Endodermal cell (in vitro differentiated cells): ENCODE results near the gene FBN2. TPM values are rescaled to one million over a fixed set of nuclear protein-coding genes. Genes with fewer than 3 reads are reported as not detected.

Experiments used
- DNase-seq: peaks from one replicate; pipeline ENCODE4 v3.0.0-alpha.2; 2017
- H3K27ac ChIP-seq: 2 replicates; pipeline ENCODE4 v1.5.1; 2013; ENCODE audit warnings: mild to moderate bottlenecking, low read depth, low read length, moderate library complexity
- H3K27me3 ChIP-seq: 2 replicates; pipeline ENCODE4 v1.6.1; 2013; ENCODE audit warnings: mild to moderate bottlenecking, low read length, moderate library complexity; ENCODE audit not compliant: insufficient read depth, control insufficient read depth, poor library complexity, severe bottlenecking
- H3K36me3 ChIP-seq: 2 replicates; pipeline ENCODE4 v1.7.0; 2013; ENCODE audit warnings: mild to moderate bottlenecking, low read length, moderate library complexity; ENCODE audit not compliant: control insufficient read depth, insufficient read depth
- H3K4me1 ChIP-seq: one replicate; pipeline ENCODE4 v1.7.0; 2013; ENCODE audit warnings: low read length; ENCODE audit not compliant: control insufficient read depth, insufficient read depth
- H3K4me3 ChIP-seq: 2 replicates; pipeline ENCODE4 v1.5.1; 2013; ENCODE audit warnings: mild to moderate bottlenecking, low read length, moderate library complexity
- H3K9ac ChIP-seq: 2 replicates; pipeline ENCODE4 v1.6.1; 2013; ENCODE audit warnings: mild to moderate bottlenecking, low read length, moderate library complexity; ENCODE audit not compliant: poor library complexity, severe bottlenecking; ENCODE audit errors: extremely low read depth
- H3K9me3 ChIP-seq: 2 replicates; pipeline ENCODE4 v1.6.1; 2013; ENCODE audit warnings: mild to moderate bottlenecking, low read length, moderate library complexity; ENCODE audit not compliant: control insufficient read depth
- H3K27ac Mint-ChIP-seq: 2 replicates; pipeline ENCODE4 v1.8.0; 2020; ENCODE audit warnings: mixed read lengths
- H3K27me3 Mint-ChIP-seq: 2 replicates; pipeline ENCODE4 v1.8.0; 2021; ENCODE audit warnings: mild to moderate bottlenecking, mixed read lengths; ENCODE audit not compliant: insufficient read depth
- H3K36me3 Mint-ChIP-seq: 2 replicates; pipeline ENCODE4 v1.8.0; 2020; ENCODE audit warnings: low read depth, mixed read lengths
- H3K4me1 Mint-ChIP-seq: 2 replicates; pipeline ENCODE4 v1.8.0; 2020; ENCODE audit warnings: mixed read lengths
- H3K4me3 Mint-ChIP-seq: 2 replicates; pipeline ENCODE4 v1.8.0; 2020; ENCODE audit warnings: mild to moderate bottlenecking, moderate library complexity, mixed read lengths
- H3K9me3 Mint-ChIP-seq: 2 replicates; pipeline ENCODE4 v1.8.0; 2020; ENCODE audit warnings: mild to moderate bottlenecking, mixed read lengths
- CTCF ChIP-seq: fragments of 200-600 bp; sonication (generic); conservative IDR thresholded peaks from 2 replicates; pipeline ENCODE4 v1.5.0; 2021; ENCODE audit warnings: antibody characterized with exemption, mild to moderate bottlenecking
- WGBS, 2 experiments: methylation state at CpG; one replicate each; pipeline versions ENCODE4 v1.1.5 to v1.1.7; 2013; ENCODE audit warnings: missing lambda C conversion rate in 2 of 2, mixed read lengths in 1 of 2; ENCODE audit not compliant: insufficient coverage in 1 of 2, insufficient read length in 1 of 2; 5-methylcytosine and 5-hydroxymethylcytosine counted together
- total RNA-seq, 2 donors: library from RNA; stranded (reverse); fragmentation: NEBNext Ultra II Directional in 1 of 2; extraction: Animal tissue kit (Norgen Biotek cat#: 25700) in 1 of 2; gene quantifications; 2 replicates in 1 of 2; 3 replicates in 1 of 2; pipeline ENCODE4 v1.2.1, GENCODE V29; 2021

The FBN2 gene
- total RNA-seq, 2 donors from 2014 or later, result 131 to 212 TPM

- Histone ChIP-seq H3K27ac (no peak overlapping the region), H3K4me3 (no peak overlapping the region), H3K9me3 (no peaks in the 10 kb centered on the region), H3K9ac (no peak overlapping the region), H3K27me3 (no peaks in the 10 kb centered on the region), H3K4me1 (no peaks in the 10 kb centered on the region), H3K36me3 (no peaks in the 10 kb centered on the region)
- no peak for DNase-seq
- no peak for TF ChIP-seq CTCF
- H3K27ac Mint-ChIP-seq, result no peak overlapping the region
- H3K27me3 Mint-ChIP-seq, result no peaks in the 10 kb centered on the region
- H3K4me1 Mint-ChIP-seq, result peaks cover 2% of the 10 kb centered on the region
- no peaks in the 10 kb centered on the region for H3K9me3 Mint-ChIP-seq
- H3K36me3 Mint-ChIP-seq, result peaks cover 2% of the 10 kb centered on the region
- H3K4me3 Mint-ChIP-seq, result no peak overlapping the region
Observed at GRCh38 chr5:128434993-128435392, 103.1 kb downstream of the FBN2 start.

- Histone ChIP-seq H3K27ac (no peak overlapping the region), H3K9ac (no peak overlapping the region), H3K4me1 (no peaks in the 10 kb centered on the region), H3K36me3 (no peaks in the 10 kb centered on the region), H3K4me3 (no peak overlapping the region), H3K27me3 (no peaks in the 10 kb centered on the region), H3K9me3 (no peaks in the 10 kb centered on the region)
- Mint-ChIP-seq H3K4me1 (peaks cover 6% of the 10 kb centered on the region), H3K36me3 (peaks cover 2% of the 10 kb centered on the region), H3K4me3 (no peak overlapping the region), H3K9me3 (no peaks in the 10 kb centered on the region), H3K27me3 (no peaks in the 10 kb centered on the region), H3K27ac (no peak overlapping the region)
- TF ChIP-seq CTCF, result no peak
- DNase-seq, result no peak
- WGBS, 2 experiments, result 88 to 93% methylated on average over 1 of the region's 2 CpGs
Observed at GRCh38 chr5:128432913-128433440, 105.1 kb downstream of the FBN2 start.

- no peak overlapping the region for H3K4me3 Mint-ChIP-seq
- H3K27ac Mint-ChIP-seq, result no peak overlapping the region
- H3K9me3 Mint-ChIP-seq, result no peaks in the 10 kb centered on the region
- 94 to 100% methylated on average over 1 of the region's 1 CpG for WGBS, 2 experiments
- Histone ChIP-seq H3K27me3 (no peaks in the 10 kb centered on the region), H3K36me3 (peaks cover 6% of the 10 kb centered on the region), H3K9me3 (peaks cover 10% of the 10 kb centered on the region), H3K4me3 (no peak overlapping the region), H3K9ac (no peak overlapping the region), H3K4me1 (no peaks in the 10 kb centered on the region), H3K27ac (no peak overlapping the region)
- no peak for TF ChIP-seq CTCF
- DNase-seq, result no peak
- H3K27me3 Mint-ChIP-seq, result no peaks in the 10 kb centered on the region
- H3K4me1 Mint-ChIP-seq, result peaks cover 8% of the 10 kb centered on the region
- H3K36me3 Mint-ChIP-seq, result peaks cover 2% of the 10 kb centered on the region
Observed at GRCh38 chr5:128427921-128428320, 110.1 kb downstream of the FBN2 start.
